ENCODE data around the gene ACSF3.
"Not testable (repeated sequence)": the region's sequence is repeated elsewhere in the genome, so short reads cannot be mapped to it uniquely, and the experiment has no call there.

The ACSF3 gene

GRCh38 chr16:89184933-89185794 lies 91.5 kb downstream of the ACSF3 start:
- H3K4me3 ChIP-seq (ENCODE audit: low read depth, low read length), result no peak overlapping the region
- no peak for TF ChIP-seq CTCF (IDR thresholded peaks at IDR 0.05; ENCODE audit: low read depth, low read length)

GRCh38 chr16:89185887-89186592 lies 92.4 kb downstream of the ACSF3 start:
- H3K4me3 ChIP-seq (ENCODE audit: low read depth, low read length), result not testable (repeated sequence)

GRCh38 chr16:89186593-89187031 lies 93.0 kb downstream of the ACSF3 start:
- not testable (repeated sequence) for H3K4me3 ChIP-seq (ENCODE audit: low read depth, low read length)

GRCh38 chr16:89187032-89187769 lies 93.5 kb downstream of the ACSF3 start:
- H3K4me3 ChIP-seq (ENCODE audit: low read depth, low read length), result no peak overlapping the region
- TF ChIP-seq CTCF (IDR thresholded peaks at IDR 0.05; ENCODE audit: low read depth, low read length), result no peak

GRCh38 chr16:89187770-89188392 lies 94.2 kb downstream of the ACSF3 start:
- no peak overlapping the region for H3K4me3 ChIP-seq (ENCODE audit: low read depth, low read length)
- no peak for TF ChIP-seq CTCF (IDR thresholded peaks at IDR 0.05; ENCODE audit: low read depth, low read length)

- not testable (repeated sequence) for H3K4me3 ChIP-seq (ENCODE audit: low read depth, low read length)
Measured at GRCh38 chr16:89188471-89189357, 95.1 kb downstream of the ACSF3 start.

GRCh38 chr16:89189358-89190025 lies 95.8 kb downstream of the ACSF3 start:
- H3K4me3 ChIP-seq (ENCODE audit: low read depth, low read length), result no peak overlapping the region
- TF ChIP-seq CTCF (IDR thresholded peaks at IDR 0.05; ENCODE audit: low read depth, low read length), result no peak
